OCI-LY1 (cell line): ENCODE measurements around the gene HOXD13.

Experiments used
- H2AFZ ChIP-seq: fragments of 200-600 bp; sonication (generic), shearing (Covaris generic); 2 replicates; pipeline ENCODE4 v1.6.0; 2014; ENCODE audit warnings: antibody characterized with exemption, mild to moderate bottlenecking, low read length
- H3F3A ChIP-seq: fragments of 200-600 bp; sonication (generic), shearing (Covaris generic); 2 replicates; pipeline ENCODE4 v1.6.0; 2014; ENCODE audit warnings: mild to moderate bottlenecking, antibody characterized with exemption, low read length, moderate library complexity; ENCODE audit not compliant: insufficient read depth
- H3K27ac ChIP-seq: fragments of 200-600 bp; sonication (generic); 2 replicates; pipeline ENCODE4 v1.5.1; 2014; ENCODE audit warnings: low read length, mixed run types, mild to moderate bottlenecking, low read depth; ENCODE audit not compliant: poor library complexity, severe bottlenecking
- H3K27me3 ChIP-seq: fragments of 200-600 bp; sonication (generic); 2 replicates; pipeline ENCODE4 v1.6.0; 2014; ENCODE audit warnings: antibody characterized with exemption, mild to moderate bottlenecking, low read length, moderate library complexity; ENCODE audit not compliant: insufficient read depth
- H3K36me3 ChIP-seq: fragments of 200-600 bp; sonication (generic); 2 replicates; pipeline ENCODE4 v1.6.1; 2014; ENCODE audit warnings: mild to moderate bottlenecking, antibody characterized with exemption, low read length, moderate library complexity, mixed read lengths; ENCODE audit not compliant: insufficient read depth
- H3K4me1 ChIP-seq: fragments of 200-600 bp; sonication (generic); 2 replicates; pipeline ENCODE4 v1.5.1; 2014; ENCODE audit warnings: mild to moderate bottlenecking, low read length, moderate library complexity; ENCODE audit not compliant: insufficient read depth, severe bottlenecking
- H3K4me2 ChIP-seq: fragments of 200-600 bp; sonication (generic), shearing (Covaris generic); 2 replicates; pipeline ENCODE4 v1.6.1; 2014; ENCODE audit warnings: low read length
- H3K4me3 ChIP-seq: fragments of 200-600 bp; sonication (generic); 2 replicates; pipeline ENCODE4 v1.5.1; 2014; ENCODE audit warnings: low read length, low read depth, mild to moderate bottlenecking, mixed read lengths; ENCODE audit not compliant: poor library complexity, severe bottlenecking
- H3K79me2 ChIP-seq: fragments of 200-600 bp; shearing (Covaris generic); 2 replicates; pipeline ENCODE4 v1.6.1; 2016; ENCODE audit warnings: mixed run types, low read length, mixed read lengths; ENCODE audit not compliant: insufficient read depth
- H3K9ac ChIP-seq: fragments of 200-600 bp; sonication (generic), shearing (Covaris generic); 2 replicates; pipeline ENCODE4 v1.6.1; 2014; ENCODE audit warnings: mild to moderate bottlenecking, low read length, mixed read lengths
- H3K9me2 ChIP-seq: fragments of 200-600 bp; sonication (generic), shearing (Covaris generic); 2 replicates; pipeline ENCODE4 v1.6.1; 2014; ENCODE audit warnings: low read depth, mild to moderate bottlenecking, low read length, mixed read lengths
- H3K9me3 ChIP-seq: fragments of 200-600 bp; shearing (Covaris generic); 2 replicates; pipeline ENCODE4 v1.6.1; 2014; ENCODE audit warnings: low read length, mixed read lengths
- H4K20me1 ChIP-seq: fragments of 200-600 bp; sonication (generic), shearing (Covaris generic); 2 replicates; pipeline ENCODE4 v1.6.0; 2016; ENCODE audit warnings: mild to moderate bottlenecking, low read length; ENCODE audit not compliant: insufficient read depth
- EZH2 ChIP-seq: fragments of 200-600 bp; sonication (generic), shearing (Covaris generic); IDR thresholded peaks from 2 replicates; pipeline ENCODE4 v1.8.0; 2017; ENCODE audit warnings: borderline replicate concordance, mixed run types, mild to moderate bottlenecking, antibody characterized with exemption, low read length, moderate library complexity, mixed read lengths
- TF ChIP-seq, protein P1 (sequence below): fragments of 200-600 bp; sonication (generic), shearing (Covaris generic); IDR thresholded peaks from 2 replicates; pipeline ENCODE4 v1.5.1; 2017; ENCODE audit warnings: mild to moderate bottlenecking, antibody characterized with exemption, low read length, moderate library complexity, mixed read lengths

Gene HOXD13

DNA sequence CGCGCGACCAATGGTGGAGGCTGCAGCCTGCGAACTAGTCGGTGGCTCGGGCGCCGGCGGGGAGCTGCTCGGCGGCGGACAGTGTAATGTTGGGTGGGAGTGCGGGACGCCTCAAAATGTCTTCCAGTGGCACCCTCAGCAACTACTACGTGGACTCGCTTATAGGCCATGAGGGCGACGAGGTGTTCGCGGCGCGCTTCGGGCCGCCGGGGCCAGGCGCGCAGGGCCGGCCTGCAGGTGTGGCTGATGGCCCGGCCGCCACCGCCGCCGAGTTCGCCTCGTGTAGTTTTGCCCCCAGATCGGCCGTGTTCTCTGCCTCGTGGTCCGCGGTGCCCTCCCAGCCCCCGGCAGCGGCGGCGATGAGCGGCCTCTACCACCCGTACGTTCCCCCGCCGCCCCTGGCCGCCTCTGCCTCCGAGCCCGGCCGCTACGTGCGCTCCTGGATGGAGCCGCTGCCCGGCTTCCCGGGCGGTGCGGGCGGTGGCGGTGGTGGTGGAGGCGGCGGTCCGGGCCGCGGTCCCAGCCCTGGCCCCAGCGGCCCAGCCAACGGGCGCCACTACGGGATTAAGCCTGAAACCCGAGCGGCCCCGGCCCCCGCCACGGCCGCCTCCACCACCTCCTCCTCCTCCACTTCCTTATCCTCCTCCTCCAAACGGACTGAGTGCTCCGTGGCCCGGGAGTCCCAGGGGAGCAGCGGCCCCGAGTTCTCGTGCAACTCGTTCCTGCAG is 30.3 kb downstream of the HOXD13 start, which contains the start of gene HOXD9:
Gene HOXD9 (plus strand): TSS at position 37 of the 728 bp plus-strand sequence. CDS start 50 bp downstream, at position 87.
- H3K4me2 ChIP-seq: no peak within 1 kb of the TSS
- H3K27me3 ChIP-seq: no peaks in the 10 kb centered on the region; the same call in none of the 2 replicates
- H3K4me3 ChIP-seq: no peak within 1 kb of the TSS

DNA sequence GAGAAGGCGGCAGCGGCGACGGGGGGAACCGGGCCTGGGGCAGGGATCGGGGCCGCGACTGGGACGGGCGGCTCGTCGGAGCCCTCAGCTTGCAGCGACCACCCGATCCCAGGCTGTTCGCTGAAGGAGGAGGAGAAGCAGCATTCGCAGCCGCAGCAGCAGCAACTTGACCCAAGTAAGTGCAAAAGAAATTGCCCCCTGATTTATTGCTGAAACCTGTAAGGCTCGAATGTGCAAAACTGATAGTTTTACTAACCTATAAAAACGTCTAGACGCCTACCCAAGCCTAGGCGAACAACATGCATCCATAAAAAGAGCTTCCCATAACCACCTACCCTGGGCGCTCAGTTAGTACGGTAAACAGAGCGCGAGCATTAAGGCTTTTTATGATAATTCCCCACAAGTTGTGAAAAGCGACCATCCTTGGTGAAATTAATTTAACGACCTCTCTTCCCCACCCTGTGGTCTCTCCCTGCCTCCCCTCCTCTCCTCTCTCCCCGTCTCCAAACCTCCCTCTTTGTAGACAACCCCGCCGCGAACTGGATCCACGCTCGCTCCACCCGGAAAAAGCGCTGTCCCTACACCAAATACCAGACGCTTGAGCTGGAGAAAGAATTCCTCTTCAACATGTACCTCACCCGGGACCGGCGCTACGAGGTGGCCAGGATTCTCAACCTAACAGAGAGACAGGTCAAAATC is 31.0 kb downstream of the HOXD13 start:
- H3K27me3 ChIP-seq: no peaks in the 10 kb centered on the region; the same call in none of the 2 replicates
- TF ChIP-seq EZH2: no peak
- TF ChIP-seq, protein P1, sequence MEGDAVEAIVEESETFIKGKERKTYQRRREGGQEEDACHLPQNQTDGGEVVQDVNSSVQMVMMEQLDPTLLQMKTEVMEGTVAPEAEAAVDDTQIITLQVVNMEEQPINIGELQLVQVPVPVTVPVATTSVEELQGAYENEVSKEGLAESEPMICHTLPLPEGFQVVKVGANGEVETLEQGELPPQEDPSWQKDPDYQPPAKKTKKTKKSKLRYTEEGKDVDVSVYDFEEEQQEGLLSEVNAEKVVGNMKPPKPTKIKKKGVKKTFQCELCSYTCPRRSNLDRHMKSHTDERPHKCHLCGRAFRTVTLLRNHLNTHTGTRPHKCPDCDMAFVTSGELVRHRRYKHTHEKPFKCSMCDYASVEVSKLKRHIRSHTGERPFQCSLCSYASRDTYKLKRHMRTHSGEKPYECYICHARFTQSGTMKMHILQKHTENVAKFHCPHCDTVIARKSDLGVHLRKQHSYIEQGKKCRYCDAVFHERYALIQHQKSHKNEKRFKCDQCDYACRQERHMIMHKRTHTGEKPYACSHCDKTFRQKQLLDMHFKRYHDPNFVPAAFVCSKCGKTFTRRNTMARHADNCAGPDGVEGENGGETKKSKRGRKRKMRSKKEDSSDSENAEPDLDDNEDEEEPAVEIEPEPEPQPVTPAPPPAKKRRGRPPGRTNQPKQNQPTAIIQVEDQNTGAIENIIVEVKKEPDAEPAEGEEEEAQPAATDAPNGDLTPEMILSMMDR: no peak
- H3K79me2 ChIP-seq: no peaks in the 10 kb centered on the region
- no peak overlapping the region for H3K4me3 ChIP-seq
- H3K27ac ChIP-seq: no peak overlapping the region
- no peak overlapping the region for H3K9ac ChIP-seq
- H3K36me3 ChIP-seq: no peaks in the 10 kb centered on the region
- H4K20me1 ChIP-seq: no peaks in the 10 kb centered on the region
- H3K9me2 ChIP-seq: no peaks in the 10 kb centered on the region
- H2AFZ ChIP-seq: no peak overlapping the region
- H3K4me1 ChIP-seq: no peaks in the 10 kb centered on the region
- H3K9me3 ChIP-seq: no peaks in the 10 kb centered on the region
- no peak overlapping the region for H3K4me2 ChIP-seq
- no peaks in the 10 kb centered on the region for H3F3A ChIP-seq

More for the DNA sequence above, 30.3 kb downstream of the HOXD13 start, which contains the start of gene HOXD9:
- Histone ChIP-seq H4K20me1 (no peaks in the 10 kb centered on the region), H3K79me2 (no peaks in the 10 kb centered on the region), H3K4me1 (no peaks in the 10 kb centered on the region), H2AFZ (no peak within 1 kb of the TSS), H3K9ac (no peak within 1 kb of the TSS), H3K27ac (no peak within 1 kb of the TSS), H3K36me3 (no peaks in the 10 kb centered on the region), H3K9me3 (no peaks in the 10 kb centered on the region), H3K9me2 (no peaks in the 10 kb centered on the region), H3F3A (no peaks in the 10 kb centered on the region)
- no peak for TF ChIP-seq EZH2
- TF ChIP-seq, protein P1: no peak

- TF ChIP-seq, protein P1: no peak
- TF ChIP-seq EZH2: no peak
- H4K20me1 ChIP-seq: no peaks in the 10 kb centered on the region
- no peaks in the 10 kb centered on the region for H3K4me1 ChIP-seq
- no peaks in the 10 kb centered on the region for H3K9me2 ChIP-seq
- H3K27me3 ChIP-seq: no peaks in the 10 kb centered on the region; the same call in none of the 2 replicates
- H3K79me2 ChIP-seq: no peaks in the 10 kb centered on the region
- no peaks in the 10 kb centered on the region for H3F3A ChIP-seq
- H3K9ac ChIP-seq: no peak overlapping the region
- no peaks in the 10 kb centered on the region for H3K9me3 ChIP-seq
- H3K36me3 ChIP-seq: no peaks in the 10 kb centered on the region
- H3K4me2 ChIP-seq: no peak overlapping the region
- no peak overlapping the region for H3K4me3 ChIP-seq
- no peak overlapping the region for H3K27ac ChIP-seq
- H2AFZ ChIP-seq: no peak overlapping the region
These were observed 31.8 kb downstream of the HOXD13 start for GRCh38 chr2:176124110-176124946.
